CD4-positive, alpha-beta T cell (primary cell): ENCODE measurements around the gene CENPQ. TPM values are rescaled to one million over a fixed set of nuclear protein-coding genes. Genes with fewer than 3 reads are reported as not detected.

Experiments
- ATAC-seq: fragments of 200-7000 bp; cut with Tn5 transposase; one replicate; pipeline ENCODE4 v1.10.0; 2022; ENCODE audit warnings: mild to moderate bottlenecking; ENCODE audit not compliant: poor library complexity
- CTCF ChIA-PET: fragments of 350-600 bp; sonication (Branson Sonifier 250); formaldehyde crosslinking; loops from one replicate; lab custom pipeline; 2021; ENCODE audit warnings: antibody characterized with exemption, inconsistent platforms; lab: Charles Lee
- POLR2A ChIA-PET: fragments of 350-600 bp; sonication (Branson Sonifier 250); formaldehyde crosslinking; loops from one replicate; lab custom pipeline; 2021; ENCODE audit warnings: antibody characterized with exemption, inconsistent platforms; lab: Charles Lee
- DNase-seq, 14 experiments: peaks; one replicate each; pipeline ENCODE4 v3.0.0-alpha.2; 2013 to 2020; ENCODE audit warnings: mixed read lengths in 2 of 14
- H3K27ac ChIP-seq, 2 donors: one replicate each; pipeline versions ENCODE4 v1.5.1 to v1.7.0; 2013; ENCODE audit warnings: low read length in 2 of 2, low read depth in 1 of 2, mild to moderate bottlenecking in 1 of 2
- H3K27me3 ChIP-seq, 2 experiments: 1 replicate in 1 of 2; 2 replicates in 1 of 2; pipeline versions ENCODE4 v1.6.1 to v1.7.0; 2013; ENCODE audit warnings: low read length in 2 of 2, control low read depth in 1 of 2, mild to moderate bottlenecking in 1 of 2, moderate library complexity in 1 of 2; ENCODE audit not compliant: insufficient read depth in 2 of 2, control insufficient read depth in 1 of 2
- H3K36me3 ChIP-seq: one replicate; pipeline ENCODE4 v1.6.1; 2013; ENCODE audit warnings: low read length, control low read depth; ENCODE audit not compliant: insufficient read depth
- H3K4me1 ChIP-seq: one replicate; pipeline ENCODE4 v1.6.1; 2013; ENCODE audit warnings: low read length, control low read depth; ENCODE audit not compliant: insufficient read depth
- H3K4me3 ChIP-seq: one replicate; pipeline ENCODE4 v1.5.1; 2013; ENCODE audit warnings: mild to moderate bottlenecking, low read length, moderate library complexity
- H3K9me3 ChIP-seq, 2 experiments: 1 replicate in 1 of 2; 2 replicates in 1 of 2; pipeline versions ENCODE4 v1.6.1 to v1.7.0; 2013; ENCODE audit warnings: low read length in 2 of 2, mild to moderate bottlenecking in 2 of 2, control low read depth in 1 of 2, moderate library complexity in 1 of 2; ENCODE audit not compliant: control insufficient read depth in 1 of 2, insufficient read depth in 1 of 2
- H3K27ac Mint-ChIP-seq: one replicate; pipeline ENCODE4 v1.8.0; 2020; ENCODE audit warnings: mixed read lengths
- H3K27me3 Mint-ChIP-seq: one replicate; pipeline ENCODE4 v1.8.0; 2021; ENCODE audit warnings: mixed read lengths
- H3K36me3 Mint-ChIP-seq: one replicate; pipeline ENCODE4 v1.8.0; 2021; ENCODE audit warnings: low read depth, mixed read lengths
- H3K4me1 Mint-ChIP-seq: one replicate; pipeline ENCODE4 v1.8.0; 2021; ENCODE audit warnings: low read depth, mixed read lengths
- H3K4me3 Mint-ChIP-seq: one replicate; pipeline ENCODE4 v1.8.0; 2020; ENCODE audit warnings: mild to moderate bottlenecking, mixed read lengths
- H3K9me3 Mint-ChIP-seq: one replicate; pipeline ENCODE4 v1.8.0; 2020; ENCODE audit warnings: mixed read lengths
- CTCF ChIP-seq: fragments of 200-600 bp; IDR thresholded peaks from one replicate; pipeline ENCODE4 v1.8.0; 2022; ENCODE audit warnings: antibody characterized with exemption, mild to moderate bottlenecking
- intact Hi-C, 2 experiments: fragments of 100-400 bp; cut with DNase I in 1 of 2; cut with micrococcal nuclease in 1 of 2; formaldehyde crosslinking; loops; one replicate each; pipeline versions ENCODE4 v1.15.1 to v1.9.0; 2023 to 2025; cut with DNase I, micrococcal nuclease
- total RNA-seq, 174 experiments: library from RNA in 2 of 174; stranded (reverse) in 2 of 174; gene quantifications; one replicate each; pipeline ENCODE4 v1.2.3 and lab custom pipeline; 2021 to 2026

The CENPQ gene
- total RNA-seq, 2 experiments from 2014 or later: 0.14 to 0.30 TPM

- no peaks in the 10 kb centered on the region for H3K36me3 ChIP-seq
- no peak overlapping the region for H3K4me3 Mint-ChIP-seq
- ATAC-seq (no peak), DNase-seq (no peak)
- no peak overlapping the region for H3K27ac Mint-ChIP-seq
- H3K4me1 Mint-ChIP-seq: peaks cover 3% of the 10 kb centered on the region
- TF ChIP-seq CTCF: no peak
- H3K27me3 Mint-ChIP-seq: peaks cover 7% of the 10 kb centered on the region
- POLR2A ChIA-PET: no interaction called here
- H3K9me3 Mint-ChIP-seq: no peaks in the 10 kb centered on the region
- H3K27ac ChIP-seq: no peak overlapping the region
- no peak overlapping the region for H3K4me3 ChIP-seq
- no peaks in the 10 kb centered on the region for H3K36me3 Mint-ChIP-seq
- CTCF ChIA-PET: no interaction called here
- H3K9me3 ChIP-seq: no peaks in the 10 kb centered on the region
- no peaks in the 10 kb centered on the region for H3K27me3 ChIP-seq
- H3K4me1 ChIP-seq: no peaks in the 10 kb centered on the region
- intact Hi-C loops: no loop called here
Observed at GRCh38 chr6:49535795-49536194, 72.6 kb downstream of the CENPQ start.

DNA sequence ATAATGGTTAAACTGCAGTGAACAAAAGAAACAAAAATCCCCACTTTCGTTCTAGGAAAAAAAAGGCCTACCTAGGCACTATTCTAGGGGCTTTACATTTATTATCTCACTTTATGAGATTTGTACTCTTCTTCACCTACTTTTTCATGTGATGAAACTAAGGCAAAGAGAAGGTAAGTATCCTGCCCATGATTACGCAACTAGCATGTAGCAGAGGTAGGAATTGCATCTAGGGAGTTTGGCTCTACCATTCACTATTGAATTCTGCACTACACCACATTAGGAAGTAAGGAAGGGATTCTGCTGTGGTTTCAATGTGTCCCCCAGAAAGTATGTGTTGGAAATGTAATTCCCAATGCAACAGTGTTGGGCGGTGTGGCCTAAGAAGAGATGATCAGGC lies 75.9 kb downstream of the CENPQ start:
- Mint-ChIP-seq H3K4me3 (no peak overlapping the region), H3K27ac (no peak overlapping the region), H3K4me1 (no peaks in the 10 kb centered on the region), H3K27me3 (no peaks in the 10 kb centered on the region), H3K36me3 (no peaks in the 10 kb centered on the region), H3K9me3 (no peaks in the 10 kb centered on the region)
- intact Hi-C loops: no loop called here
- DNase-seq (no peak), ATAC-seq (no peak)
- Histone ChIP-seq H3K27me3 (no peaks in the 10 kb centered on the region), H3K4me3 (no peak overlapping the region), H3K27ac (no peak overlapping the region), H3K4me1 (no peaks in the 10 kb centered on the region), H3K9me3 (no peaks in the 10 kb centered on the region), H3K36me3 (no peaks in the 10 kb centered on the region)
- POLR2A ChIA-PET: no interaction called here
- no peak for TF ChIP-seq CTCF
- CTCF ChIA-PET: no interaction called here

GRCh38 chr6:49540614-49541013 lies 77.4 kb downstream of the CENPQ start:
- TF ChIP-seq CTCF: no peak
- no peak for ATAC-seq
- Mint-ChIP-seq H3K27me3 (no peaks in the 10 kb centered on the region), H3K4me1 (no peaks in the 10 kb centered on the region), H3K27ac (no peak overlapping the region), H3K9me3 (no peaks in the 10 kb centered on the region), H3K4me3 (no peak overlapping the region), H3K36me3 (no peaks in the 10 kb centered on the region)
- no peak for DNase-seq
- no peaks in the 10 kb centered on the region for H3K27me3 ChIP-seq
- H3K36me3 ChIP-seq: no peaks in the 10 kb centered on the region
- ChIA-PET CTCF (no interaction called here), POLR2A (no interaction called here)
- H3K27ac ChIP-seq: no peak overlapping the region
- intact Hi-C loops: no loop called here
- no peaks in the 10 kb centered on the region for H3K4me1 ChIP-seq
- H3K9me3 ChIP-seq: no peaks in the 10 kb centered on the region
- no peak overlapping the region for H3K4me3 ChIP-seq
